HepG2 (cell line): ENCODE data around the gene GNG3. TPM values are rescaled to one million over a fixed set of nuclear protein-coding genes. Genes with fewer than 3 reads are reported as not detected.

Experiments used
- ARID2 ChIP-seq: sonication (generic); formaldehyde crosslinking; IDR thresholded peaks from 2 replicates; pipeline ENCODE4 v1.8.1; 2022; ENCODE audit warnings: mild to moderate bottlenecking, missing genetic modification reagents, borderline replicate concordance
- BCL6 ChIP-seq: IDR thresholded peaks from 2 replicates; pipeline ENCODE4 v1.6.1; 2016; ENCODE audit warnings: missing genetic modification reagents, missing compliant biosample characterization
- CBX2 ChIP-seq, 2 experiments: fragments of 200-600 bp in 1 of 2; sonication (generic); formaldehyde crosslinking in 1 of 2; IDR thresholded peaks; 2 replicates each; pipeline versions ENCODE4 v1.7.0 to v1.8.1; 2018 to 2022; ENCODE audit warnings: low read depth in 2 of 2, low read length in 1 of 2, mild to moderate bottlenecking in 1 of 2, missing genetic modification reagents in 1 of 2
- CEBPG ChIP-seq: IDR thresholded peaks from 2 replicates; pipeline ENCODE4 v1.6.1; 2016
- EEA1 ChIP-seq: sonication (generic); formaldehyde crosslinking; IDR thresholded peaks from 2 replicates; pipeline ENCODE4 v1.5.1; 2020; ENCODE audit warnings: mild to moderate bottlenecking, missing genetic modification reagents, borderline replicate concordance
- FOXO1 ChIP-seq: sonication (generic); formaldehyde crosslinking; IDR thresholded peaks from 2 replicates; pipeline ENCODE4 v1.4.0; 2020; ENCODE audit warnings: missing genetic modification reagents
- GATAD1 ChIP-seq: IDR thresholded peaks from 2 replicates; pipeline ENCODE4 v1.6.1; 2016; ENCODE audit warnings: missing genetic modification reagents, missing compliant biosample characterization
- GLI4 ChIP-seq: sonication (generic); formaldehyde crosslinking; IDR thresholded peaks from 2 replicates; pipeline ENCODE4 v1.5.1; 2020; ENCODE audit warnings: missing genetic modification reagents, mild to moderate bottlenecking, moderate library complexity, borderline replicate concordance
- GPN1 ChIP-seq: sonication (generic); formaldehyde crosslinking; IDR thresholded peaks from 2 replicates; pipeline ENCODE4 v1.5.1; 2020; ENCODE audit warnings: missing genetic modification reagents, borderline replicate concordance
- HES4 ChIP-seq: sonication (generic); formaldehyde crosslinking; IDR thresholded peaks from 2 replicates; pipeline ENCODE4 v1.9.0; 2021; ENCODE audit warnings: mild to moderate bottlenecking, missing genetic modification reagents, borderline replicate concordance
- MAZ ChIP-seq, 2 experiments: sonication (generic) in 1 of 2; formaldehyde crosslinking in 1 of 2; IDR thresholded peaks; 2 replicates each; pipeline versions ENCODE4 v1.5.0 to v1.6.1; 2012 to 2020; ENCODE audit warnings: low read depth in 2 of 2, mild to moderate bottlenecking in 2 of 2, borderline replicate concordance in 1 of 2, improper control_type of control experiment in 1 of 2, low read length in 1 of 2, missing genetic modification reagents in 1 of 2, moderate library complexity in 1 of 2
- NFKB2 ChIP-seq: sonication (generic); formaldehyde crosslinking; IDR thresholded peaks from 2 replicates; pipeline ENCODE4 v1.4.0; 2020; ENCODE audit warnings: missing genetic modification reagents, borderline replicate concordance
- PHF5A ChIP-seq: IDR thresholded peaks from one replicate; pipeline ENCODE4 v1.6.1; 2018; ENCODE audit warnings: low read depth, missing genetic modification reagents; ENCODE audit not compliant: unreplicated experiment
- SIX1 ChIP-seq: sonication (generic); formaldehyde crosslinking; IDR thresholded peaks from 2 replicates; pipeline ENCODE4 v1.4.0; 2020; ENCODE audit warnings: missing genetic modification reagents, borderline replicate concordance
- TBP ChIP-seq: sonication (generic); formaldehyde crosslinking; IDR thresholded peaks from 2 replicates; pipeline ENCODE4 v1.5.0; 2020; ENCODE audit warnings: missing genetic modification reagents
- YY1 ChIP-seq: IDR thresholded peaks from 2 replicates; pipeline ENCODE4 v1.6.1; 2011; ENCODE audit warnings: low read length, low read depth, moderate library complexity, mild to moderate bottlenecking; ENCODE audit not compliant: insufficient read depth, insufficient replicate concordance
- ZC3H13 ChIP-seq: sonication (generic); formaldehyde crosslinking; IDR thresholded peaks from 2 replicates; pipeline ENCODE4 v1.8.1; 2023; ENCODE audit warnings: mild to moderate bottlenecking, missing genetic modification reagents, moderate library complexity
- ZFP1 ChIP-seq: IDR thresholded peaks from 2 replicates; pipeline ENCODE4 v1.6.1; 2016
- ZFP41 ChIP-seq: sonication (generic); formaldehyde crosslinking; IDR thresholded peaks from 2 replicates; pipeline ENCODE4 v1.4.0; 2020; ENCODE audit warnings: mild to moderate bottlenecking, missing genetic modification reagents, borderline replicate concordance
- ZNF121 ChIP-seq: sonication (generic); formaldehyde crosslinking; IDR thresholded peaks from 2 replicates; pipeline ENCODE4 v1.5.0; 2020; ENCODE audit warnings: mild to moderate bottlenecking, missing genetic modification reagents
- ZNF17 ChIP-seq: sonication (generic); formaldehyde crosslinking; IDR thresholded peaks from 2 replicates; pipeline ENCODE4 v1.5.0; 2020; ENCODE audit warnings: mild to moderate bottlenecking, missing genetic modification reagents
- ZNF224 ChIP-seq: sonication (generic); formaldehyde crosslinking; IDR thresholded peaks from 2 replicates; pipeline ENCODE4 v1.5.0; 2020; ENCODE audit warnings: mild to moderate bottlenecking, missing genetic modification reagents
- ZNF235 ChIP-seq: sonication (generic); formaldehyde crosslinking; IDR thresholded peaks from 2 replicates; pipeline ENCODE4 v1.8.1; 2023; ENCODE audit warnings: mild to moderate bottlenecking, missing genetic modification reagents, borderline replicate concordance
- ZNF263 ChIP-seq: sonication (generic); formaldehyde crosslinking; IDR thresholded peaks from 2 replicates; pipeline ENCODE4 v1.4.0; 2020; ENCODE audit warnings: missing genetic modification reagents
- ZNF354B ChIP-seq: sonication (generic); formaldehyde crosslinking; IDR thresholded peaks from 2 replicates; pipeline ENCODE4 v1.8.0; 2022; ENCODE audit warnings: mild to moderate bottlenecking, missing genetic modification reagents
- ZNF761 ChIP-seq: sonication (generic); formaldehyde crosslinking; conservative IDR thresholded peaks from 2 replicates; pipeline ENCODE4 v1.4.0; 2020; ENCODE audit warnings: mild to moderate bottlenecking, missing genetic modification reagents
- ZNF879 ChIP-seq: sonication (generic); formaldehyde crosslinking; IDR thresholded peaks from 2 replicates; pipeline ENCODE4 v1.8.1; 2023; ENCODE audit warnings: missing genetic modification reagents
- ZNF883 ChIP-seq: sonication (generic); formaldehyde crosslinking; IDR thresholded peaks from 2 replicates; pipeline ENCODE4 v1.5.1; 2020; ENCODE audit warnings: mild to moderate bottlenecking, missing genetic modification reagents; ENCODE audit errors: not compliant biosample characterization
- ZSCAN25 ChIP-seq: sonication (generic); formaldehyde crosslinking; IDR thresholded peaks from 2 replicates; pipeline ENCODE4 v1.8.0; 2022; ENCODE audit warnings: mild to moderate bottlenecking, missing genetic modification reagents
- polyA plus RNA-seq, 8 experiments: library from polyadenylated mRNA; depleted of rRNA in 3 of 8; stranded (reverse) in 7 of 8; unstranded in 1 of 8; fragments of >200 nt; fragmentation: Illumina TruSeq in 4 of 8; extraction: Trizol in 4 of 8; gene quantifications; 2 replicates each; pipeline versions ENCODE4 v1.2.1 to v1.2.3, GENCODE V29; 2011 to 2016; ENCODE audit warnings: low read depth in 4 of 8, missing spikeins in 1 of 8, mixed read lengths in 1 of 8; ENCODE audit not compliant: insufficient read depth in 1 of 8
- total RNA-seq, 5 experiments: library from RNA; depleted of rRNA; stranded (reverse); fragments of >200 nt; fragmentation: Illumina TruSeq; extraction: Trizol; gene quantifications; 2 replicates each; pipeline ENCODE4 v1.2.3, GENCODE V29; 2016; ENCODE audit warnings: low read depth in 1 of 5
- TF ChIP-seq, protein P1 (sequence below): sonication (generic); formaldehyde crosslinking; IDR thresholded peaks from 2 replicates; pipeline ENCODE4 v1.4.0; 2020; ENCODE audit warnings: mild to moderate bottlenecking, missing genetic modification reagents
- TF ChIP-seq, protein P2 (sequence below): sonication (generic); formaldehyde crosslinking; IDR thresholded peaks from 2 replicates; pipeline ENCODE4 v1.9.0; 2021; ENCODE audit warnings: missing genetic modification reagents, borderline replicate concordance

Gene GNG3
- total and polyA plus RNA-seq, 2 of the 13 experiments (the other 11 are each of a cell fraction or from before 2014, with no cell fraction given): not detected

DNA sequence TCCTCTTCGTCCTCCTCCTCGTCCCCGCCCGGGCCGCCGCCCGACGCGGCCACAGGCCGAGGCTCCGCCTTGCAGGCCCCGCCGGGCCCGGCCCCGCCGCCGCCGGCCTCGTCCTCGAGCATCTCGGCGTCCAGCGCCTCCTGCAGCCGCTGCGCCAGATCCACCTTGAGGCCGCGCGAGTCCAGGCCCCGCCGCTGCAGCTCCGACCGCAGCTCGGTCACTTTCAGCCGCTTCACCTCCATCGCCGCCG lies 19.4 kb downstream of the GNG3 start (continued):
- TF ChIP-seq, protein P1, sequence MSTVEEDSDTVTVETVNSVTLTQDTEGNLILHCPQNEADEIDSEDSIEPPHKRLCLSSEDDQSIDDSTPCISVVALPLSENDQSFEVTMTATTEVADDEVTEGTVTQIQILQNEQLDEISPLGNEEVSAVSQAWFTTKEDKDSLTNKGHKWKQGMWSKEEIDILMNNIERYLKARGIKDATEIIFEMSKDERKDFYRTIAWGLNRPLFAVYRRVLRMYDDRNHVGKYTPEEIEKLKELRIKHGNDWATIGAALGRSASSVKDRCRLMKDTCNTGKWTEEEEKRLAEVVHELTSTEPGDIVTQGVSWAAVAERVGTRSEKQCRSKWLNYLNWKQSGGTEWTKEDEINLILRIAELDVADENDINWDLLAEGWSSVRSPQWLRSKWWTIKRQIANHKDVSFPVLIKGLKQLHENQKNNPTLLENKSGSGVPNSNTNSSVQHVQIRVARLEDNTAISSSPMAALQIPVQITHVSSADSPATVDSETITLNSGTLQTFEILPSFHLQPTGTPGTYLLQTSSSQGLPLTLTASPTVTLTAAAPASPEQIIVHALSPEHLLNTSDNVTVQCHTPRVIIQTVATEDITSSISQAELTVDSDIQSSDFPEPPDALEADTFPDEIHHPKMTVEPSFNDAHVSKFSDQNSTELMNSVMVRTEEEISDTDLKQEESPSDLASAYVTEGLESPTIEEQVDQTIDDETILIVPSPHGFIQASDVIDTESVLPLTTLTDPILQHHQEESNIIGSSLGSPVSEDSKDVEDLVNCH: peak; percentile 19; the same call in 1 of the 2 replicates
- no peak for TF ChIP-seq ZNF761
- TF ChIP-seq FOXO1 (CRISPR knock-in tag): no peak
- 0 out of 2 replicates have a peak, but pooled peaks have one; percentile 2 for TF ChIP-seq ZNF121
- peak; percentile 31 for TF ChIP-seq YY1
- peak; percentile 12 for TF ChIP-seq ZNF883 (CRISPR knock-in tag)
- no peak for TF ChIP-seq NFKB2
- no peak for TF ChIP-seq TBP (CRISPR knock-in tag)
- TF ChIP-seq, protein P2, sequence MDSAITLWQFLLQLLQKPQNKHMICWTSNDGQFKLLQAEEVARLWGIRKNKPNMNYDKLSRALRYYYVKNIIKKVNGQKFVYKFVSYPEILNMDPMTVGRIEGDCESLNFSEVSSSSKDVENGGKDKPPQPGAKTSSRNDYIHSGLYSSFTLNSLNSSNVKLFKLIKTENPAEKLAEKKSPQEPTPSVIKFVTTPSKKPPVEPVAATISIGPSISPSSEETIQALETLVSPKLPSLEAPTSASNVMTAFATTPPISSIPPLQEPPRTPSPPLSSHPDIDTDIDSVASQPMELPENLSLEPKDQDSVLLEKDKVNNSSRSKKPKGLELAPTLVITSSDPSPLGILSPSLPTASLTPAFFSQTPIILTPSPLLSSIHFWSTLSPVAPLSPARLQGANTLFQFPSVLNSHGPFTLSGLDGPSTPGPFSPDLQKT (CRISPR knock-in tag): no peak
- 0 out of 2 replicates have a peak, but pooled peaks have one; percentile 56 for TF ChIP-seq MAZ (IDR thresholded peaks at IDR 0.05; ENCODE audit: borderline replicate concordance, low read depth, low read length)
- no peak for TF ChIP-seq MAZ (CRISPR knock-in tag; IDR thresholded peaks at IDR 0.05; ENCODE audit: low read depth)
- TF ChIP-seq ZFP41 (CRISPR knock-in tag): no peak
- TF ChIP-seq GLI4 (CRISPR knock-in tag): peak; percentile 25; the same call in 1 of the 2 replicates
- TF ChIP-seq EEA1: no peak
- TF ChIP-seq PHF5A (CRISPR knock-in tag): no peak
- no peak for TF ChIP-seq GPN1 (CRISPR knock-in tag)
- TF ChIP-seq SIX1 (CRISPR knock-in tag): no peak
- no peak for TF ChIP-seq ARID2
- TF ChIP-seq ZNF263 (CRISPR knock-in tag): peak; percentile 77; the same call in 1 of the 2 replicates
- no peak; the same call in 1 of the 2 replicates for TF ChIP-seq ZSCAN25 (CRISPR knock-in tag)
- no peak for TF ChIP-seq ZNF235 (CRISPR knock-in tag)
- TF ChIP-seq BCL6 (CRISPR knock-in tag): no peak
- no peak for TF ChIP-seq HES4 (CRISPR knock-in tag)
- TF ChIP-seq ZNF17 (CRISPR knock-in tag): no peak
- no peak for TF ChIP-seq ZFP1 (CRISPR knock-in tag)
- TF ChIP-seq ZNF879: no peak
- no peak for TF ChIP-seq CBX2 (IDR thresholded peaks at IDR 0.05; ENCODE audit: low read depth, low read length)
- no peak for TF ChIP-seq CBX2 (CRISPR knock-in tag; IDR thresholded peaks at IDR 0.05; ENCODE audit: low read depth)
- TF ChIP-seq ZNF224 (CRISPR knock-in tag): 0 out of 2 replicates have a peak, but pooled peaks have one; percentile 69
- no peak for TF ChIP-seq GATAD1
- TF ChIP-seq CEBPG (CRISPR knock-in tag): no peak
- TF ChIP-seq ZC3H13 (CRISPR knock-in tag): no peak
- no peak for TF ChIP-seq ZNF354B (CRISPR knock-in tag)
